GM21367 (cell line): ENCODE data around the gene ECM2.

Experiments
- ATAC-seq: cut with Tn5 transposase; IDR thresholded peaks from one replicate; pipeline ENCODE4 v1.9.1; 2021; ENCODE audit not compliant: unreplicated experiment

ECM2 gene

GRCh38 chr9:92527832-92528521, 7.8 kb downstream of the ECM2 start:
- no peak for ATAC-seq

- ATAC-seq = no peak
Measured at GRCh38 chr9:92527291-92527828, 8.4 kb downstream of the ECM2 start.

- ATAC-seq = no peak
Measured at GRCh38 chr9:92525306-92525705, 10.5 kb downstream of the ECM2 start.

GRCh38 chr9:92524881-92525280, 10.9 kb downstream of the ECM2 start:
- no peak for ATAC-seq

- no peak for ATAC-seq
Measured at GRCh38 chr9:92522983-92523970, 12.5 kb downstream of the ECM2 start.

- ATAC-seq = no peak
Measured at GRCh38 chr9:92520837-92521236, 15.0 kb downstream of the ECM2 start.

GRCh38 chr9:92518199-92518598, 17.6 kb downstream of the ECM2 start:
- ATAC-seq = no peak

GRCh38 chr9:92517046-92517445, 18.7 kb downstream of the ECM2 start:
- ATAC-seq = no peak

GRCh38 chr9:92516521-92516920, 19.3 kb downstream of the ECM2 start:
- no peak for ATAC-seq

GRCh38 chr9:92514635-92515034, 21.2 kb downstream of the ECM2 start:
- ATAC-seq = no peak

- ATAC-seq = no peak
Measured at GRCh38 chr9:92513349-92513748, 22.4 kb downstream of the ECM2 start.

- ATAC-seq = no peak
Measured at GRCh38 chr9:92512622-92513021, 23.2 kb downstream of the ECM2 start.

- ATAC-seq = no peak
Measured at GRCh38 chr9:92510747-92511146, 25.0 kb downstream of the ECM2 start.

GRCh38 chr9:92509050-92509449, 26.7 kb downstream of the ECM2 start:
- no peak for ATAC-seq

- ATAC-seq = no peak
Measured at GRCh38 chr9:92508018-92508820, 27.6 kb downstream of the ECM2 start.

GRCh38 chr9:92507496-92507895, 28.3 kb downstream of the ECM2 start:
- ATAC-seq = no peak

GRCh38 chr9:92507005-92507404, 28.8 kb downstream of the ECM2 start:
- no peak for ATAC-seq

- ATAC-seq = no peak
Measured at GRCh38 chr9:92506184-92506857, 29.5 kb downstream of the ECM2 start.

- ATAC-seq = no peak
Measured at GRCh38 chr9:92504881-92505280, 30.9 kb downstream of the ECM2 start.

GRCh38 chr9:92503156-92503555, 32.6 kb downstream of the ECM2 start:
- no peak for ATAC-seq
